Lower lobe of right lung (tissue), 2 donors: ENCODE data around the gene BMPR1B. TPM values are rescaled to one million over a fixed set of nuclear protein-coding genes. Genes with fewer than 3 reads are reported as not detected.

Source experiments
- ATAC-seq, 2 donors: fragments of 200-7000 bp; cut with Tn5 transposase; one replicate each; pipeline ENCODE4 v1.9.1; 2020 to 2022; ENCODE audit warnings: mild to moderate bottlenecking in 2 of 2, moderate library complexity in 2 of 2
- DNase-seq: peaks from one replicate; pipeline ENCODE4 v3.0.0-alpha.2; 2020
- H3K27ac ChIP-seq: fragments of 200-600 bp; one replicate; pipeline ENCODE4 v1.8.0; 2022
- H3K27me3 ChIP-seq: fragments of 200-600 bp; one replicate; pipeline ENCODE4 v1.8.0; 2022; ENCODE audit warnings: low read depth
- H3K36me3 ChIP-seq: fragments of 200-600 bp; one replicate; pipeline ENCODE4 v1.8.0; 2022; ENCODE audit warnings: mild to moderate bottlenecking
- H3K4me1 ChIP-seq: fragments of 200-600 bp; one replicate; pipeline ENCODE4 v1.8.0; 2022
- H3K4me3 ChIP-seq: fragments of 200-600 bp; one replicate; pipeline ENCODE4 v1.8.0; 2022; ENCODE audit warnings: mild to moderate bottlenecking
- H3K9me3 ChIP-seq: fragments of 200-600 bp; one replicate; pipeline ENCODE4 v1.8.0; 2022
- intact Hi-C: fragments of 100-400 bp; cut with DNase I; formaldehyde crosslinking; loops from one replicate; pipeline ENCODE4 v1.11.0; 2022
- total RNA-seq: library from RNA; stranded (reverse); fragmentation: NEBNext Ultra II Directional; extraction: Animal tissue kit (Norgen Biotek cat#: 25700); gene quantifications from one replicate; pipeline ENCODE4 v1.2.1, GENCODE V29; 2021
- TF ChIP-seq, protein P1 (sequence below): fragments of 200-600 bp; IDR thresholded peaks from one replicate; pipeline ENCODE4 v1.8.0; 2022; ENCODE audit warnings: antibody characterized with exemption, mild to moderate bottlenecking
- donor health status: DM: no; HTN: yes; CAD: no; lungs with severe emphysema.

The BMPR1B gene
- total RNA-seq, 1 donor from 2014 or later, result 6.0 TPM

DNA sequence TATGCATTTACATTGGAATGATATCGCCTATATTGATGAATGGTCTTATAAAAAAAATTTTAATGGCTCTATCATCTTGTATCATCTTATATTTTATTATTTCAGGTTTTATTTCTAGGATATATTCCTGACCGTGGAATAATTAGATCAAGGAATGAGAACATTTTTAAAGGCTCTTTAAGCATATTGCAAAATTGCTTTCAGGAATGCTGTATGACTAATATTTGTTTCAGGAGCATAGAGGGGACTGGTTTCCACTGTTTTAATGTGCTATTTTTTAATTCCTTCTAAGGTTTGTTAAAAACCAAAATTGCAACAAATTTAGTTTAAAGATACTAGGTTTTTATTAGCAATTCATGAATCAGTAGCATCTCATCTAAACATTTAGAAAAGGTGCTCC, 120.2 kb downstream of the BMPR1B start:
- Histone ChIP-seq H3K36me3 (no peaks in the 10 kb centered on the region), H3K9me3 (no peaks in the 10 kb centered on the region), H3K4me3 (no peak overlapping the region), H3K27ac (no peak overlapping the region), H3K4me1 (no peaks in the 10 kb centered on the region), H3K27me3 (no peaks in the 10 kb centered on the region)
- ATAC-seq (no peak), DNase-seq (no peak)
- intact Hi-C loops, result no loop called here
- TF ChIP-seq, protein P1, sequence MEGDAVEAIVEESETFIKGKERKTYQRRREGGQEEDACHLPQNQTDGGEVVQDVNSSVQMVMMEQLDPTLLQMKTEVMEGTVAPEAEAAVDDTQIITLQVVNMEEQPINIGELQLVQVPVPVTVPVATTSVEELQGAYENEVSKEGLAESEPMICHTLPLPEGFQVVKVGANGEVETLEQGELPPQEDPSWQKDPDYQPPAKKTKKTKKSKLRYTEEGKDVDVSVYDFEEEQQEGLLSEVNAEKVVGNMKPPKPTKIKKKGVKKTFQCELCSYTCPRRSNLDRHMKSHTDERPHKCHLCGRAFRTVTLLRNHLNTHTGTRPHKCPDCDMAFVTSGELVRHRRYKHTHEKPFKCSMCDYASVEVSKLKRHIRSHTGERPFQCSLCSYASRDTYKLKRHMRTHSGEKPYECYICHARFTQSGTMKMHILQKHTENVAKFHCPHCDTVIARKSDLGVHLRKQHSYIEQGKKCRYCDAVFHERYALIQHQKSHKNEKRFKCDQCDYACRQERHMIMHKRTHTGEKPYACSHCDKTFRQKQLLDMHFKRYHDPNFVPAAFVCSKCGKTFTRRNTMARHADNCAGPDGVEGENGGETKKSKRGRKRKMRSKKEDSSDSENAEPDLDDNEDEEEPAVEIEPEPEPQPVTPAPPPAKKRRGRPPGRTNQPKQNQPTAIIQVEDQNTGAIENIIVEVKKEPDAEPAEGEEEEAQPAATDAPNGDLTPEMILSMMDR, result no peak

DNA sequence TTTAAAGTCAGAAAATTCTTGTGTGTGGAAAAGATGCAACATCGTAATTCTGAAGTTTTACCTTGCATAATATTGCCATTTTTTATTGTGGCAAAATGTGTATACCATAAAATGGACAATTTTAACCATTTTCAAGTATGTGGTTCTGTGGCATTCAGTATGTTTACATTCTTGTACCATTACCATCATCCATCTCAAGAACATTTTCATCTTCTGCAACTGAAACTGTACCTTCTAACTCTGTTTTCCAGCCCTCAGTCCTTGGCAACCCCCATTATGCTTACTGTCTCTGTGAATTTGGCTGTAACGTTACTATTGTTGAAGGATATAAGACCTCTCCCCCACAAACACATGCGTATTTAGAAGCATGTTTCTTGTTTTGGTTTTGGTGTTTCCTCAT, 123.2 kb downstream of the BMPR1B start:
- no peak for DNase-seq
- H3K36me3 ChIP-seq, result no peaks in the 10 kb centered on the region
- no peaks in the 10 kb centered on the region for H3K9me3 ChIP-seq
- no peak overlapping the region for H3K27ac ChIP-seq
- H3K4me1 ChIP-seq, result no peaks in the 10 kb centered on the region
- no peak for ATAC-seq
- intact Hi-C loops, result no loop called here
- no peaks in the 10 kb centered on the region for H3K27me3 ChIP-seq
- TF ChIP-seq, protein P1, result no peak
- no peak overlapping the region for H3K4me3 ChIP-seq

DNA sequence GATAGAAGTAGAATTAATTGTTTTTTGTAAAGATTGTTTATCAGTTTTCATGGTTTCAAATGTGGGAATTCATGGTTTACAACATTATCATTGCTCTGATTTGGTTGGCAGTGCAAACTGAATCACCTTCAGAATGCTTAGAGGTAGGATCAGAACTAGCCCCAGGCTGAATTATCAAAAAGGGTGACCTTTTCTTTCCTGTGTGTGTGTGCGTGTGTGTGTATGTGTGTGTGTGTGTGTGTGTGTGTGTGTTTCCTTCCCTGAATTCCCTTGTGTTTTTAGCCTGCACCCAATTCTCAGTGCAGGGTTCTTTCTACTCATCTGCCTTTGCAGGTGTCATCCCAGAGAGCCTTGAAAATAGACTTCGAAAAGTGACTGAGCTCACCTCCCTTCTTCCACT, 125.0 kb downstream of the BMPR1B start:
- Histone ChIP-seq H3K4me1 (no peaks in the 10 kb centered on the region), H3K27ac (no peak overlapping the region), H3K27me3 (no peaks in the 10 kb centered on the region), H3K4me3 (no peak overlapping the region), H3K9me3 (no peaks in the 10 kb centered on the region), H3K36me3 (no peaks in the 10 kb centered on the region)
- ATAC-seq (no peak), DNase-seq (no peak)
- TF ChIP-seq, protein P1, result no peak
- intact Hi-C loops, result no loop called here

DNA sequence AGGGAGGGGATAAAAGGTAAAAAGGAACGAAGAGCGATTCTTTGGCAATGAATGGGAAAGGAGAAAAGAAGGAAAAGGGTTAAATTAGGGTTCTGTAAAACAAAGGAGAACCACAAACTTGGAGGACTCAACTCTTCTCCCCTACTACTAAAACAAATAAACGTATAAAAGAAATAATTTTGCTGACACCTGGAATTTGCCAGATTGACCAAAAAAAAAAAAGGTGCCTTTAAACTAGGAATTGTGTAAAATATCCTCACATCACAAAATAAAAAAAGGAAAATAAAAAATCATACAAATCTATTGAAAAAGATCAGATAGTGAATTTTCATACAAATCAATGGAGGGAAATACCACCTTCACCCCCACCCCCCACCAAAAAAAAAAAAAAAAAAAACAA, 129.3 kb downstream of the BMPR1B start:
- Histone ChIP-seq H3K9me3 (no peaks in the 10 kb centered on the region), H3K27me3 (no peaks in the 10 kb centered on the region), H3K27ac (no peak overlapping the region), H3K4me3 (no peak overlapping the region), H3K36me3 (no peaks in the 10 kb centered on the region), H3K4me1 (no peaks in the 10 kb centered on the region)
- TF ChIP-seq, protein P1, result no peak
- DNase-seq (no peak), ATAC-seq (no peak)
- intact Hi-C loops, result no loop called here

- no peak overlapping the region for H3K27ac ChIP-seq
- H3K27me3 ChIP-seq, result no peaks in the 10 kb centered on the region
- H3K4me1 ChIP-seq, result no peaks in the 10 kb centered on the region
- intact Hi-C loops, result no loop called here
- H3K9me3 ChIP-seq, result no peaks in the 10 kb centered on the region
- H3K36me3 ChIP-seq, result no peaks in the 10 kb centered on the region
- no peak for DNase-seq
- no peak overlapping the region for H3K4me3 ChIP-seq
- TF ChIP-seq, protein P1, result no peak
- ATAC-seq, result no peak
These were observed 131.8 kb downstream of the BMPR1B start for GRCh38 chr4:94889523-94889922.

GRCh38 chr4:94889946-94890345, 132.2 kb downstream of the BMPR1B start:
- Histone ChIP-seq H3K4me3 (no peak overlapping the region), H3K27me3 (no peaks in the 10 kb centered on the region), H3K9me3 (no peaks in the 10 kb centered on the region), H3K4me1 (no peaks in the 10 kb centered on the region), H3K27ac (no peak overlapping the region), H3K36me3 (no peaks in the 10 kb centered on the region)
- TF ChIP-seq, protein P1, result no peak
- intact Hi-C loops, result no loop called here
- DNase-seq (no peak), ATAC-seq (no peak)
